LNCaP clone FGC (cell line): Measurements from ENCODE around the gene SAMD11.

Source experiments
- DNase-seq: peaks from one replicate; pipeline ENCODE4 v3.0.0-alpha.2; 2011; ENCODE audit warnings: low read depth
- H3K4me3 ChIP-seq: 2 replicates; pipeline ENCODE4 v1.5.1; 2011; ENCODE audit warnings: mild to moderate bottlenecking, low read depth, low read length, control low read depth
- TF ChIP-seq, protein P1 (sequence below): IDR thresholded peaks from 2 replicates; pipeline ENCODE4 v1.5.1; 2012; ENCODE audit warnings: mild to moderate bottlenecking; ENCODE audit not compliant: control insufficient read depth, insufficient read depth; ENCODE audit errors: extremely low read depth

SAMD11 gene

DNA sequence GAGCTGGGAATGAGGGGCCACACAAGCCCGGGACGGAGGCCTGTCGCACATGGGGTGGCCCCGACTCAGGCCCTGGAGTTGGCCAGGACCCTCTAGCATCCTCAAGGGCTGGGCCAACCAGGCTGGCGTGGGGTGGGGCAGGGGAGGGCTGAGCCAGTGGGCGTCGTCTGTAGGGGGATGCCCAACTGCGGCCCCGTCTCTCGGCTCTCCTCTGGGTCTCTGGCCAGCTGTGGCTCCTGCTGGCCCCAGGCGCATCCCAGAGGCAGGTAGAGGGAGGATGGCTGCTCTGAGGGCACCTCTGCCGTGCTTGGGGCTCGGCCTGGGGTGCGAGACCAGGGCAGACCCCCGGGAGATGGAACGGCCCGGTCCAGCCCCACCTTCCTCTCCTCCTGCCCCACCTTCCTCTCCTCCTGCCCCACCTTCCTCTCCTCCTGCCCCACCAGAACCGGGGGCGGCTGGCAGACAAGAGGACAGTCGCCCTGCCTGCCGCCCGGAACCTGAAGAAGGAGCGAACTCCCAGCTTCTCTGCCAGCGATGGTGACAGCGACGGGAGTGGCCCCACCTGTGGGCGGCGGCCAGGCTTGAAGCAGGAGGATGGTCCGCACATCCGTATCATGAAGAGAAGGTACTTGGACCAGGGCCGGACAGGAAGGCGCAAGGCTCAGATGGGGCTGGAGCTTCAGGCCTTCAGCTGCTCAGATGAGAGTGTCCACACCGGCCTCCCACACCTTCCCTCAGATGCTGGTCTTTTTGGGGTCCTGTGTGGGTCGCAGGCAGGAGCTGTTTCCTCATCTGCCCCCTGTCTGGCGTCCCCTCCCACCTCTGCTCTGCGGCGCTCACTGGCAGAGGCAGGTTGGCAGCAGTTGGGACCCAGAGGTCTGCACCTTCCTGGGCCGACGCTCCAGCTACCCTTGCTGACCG is 6.2 kb downstream of the SAMD11 start:
- no peak for DNase-seq
- TF ChIP-seq, protein P1, sequence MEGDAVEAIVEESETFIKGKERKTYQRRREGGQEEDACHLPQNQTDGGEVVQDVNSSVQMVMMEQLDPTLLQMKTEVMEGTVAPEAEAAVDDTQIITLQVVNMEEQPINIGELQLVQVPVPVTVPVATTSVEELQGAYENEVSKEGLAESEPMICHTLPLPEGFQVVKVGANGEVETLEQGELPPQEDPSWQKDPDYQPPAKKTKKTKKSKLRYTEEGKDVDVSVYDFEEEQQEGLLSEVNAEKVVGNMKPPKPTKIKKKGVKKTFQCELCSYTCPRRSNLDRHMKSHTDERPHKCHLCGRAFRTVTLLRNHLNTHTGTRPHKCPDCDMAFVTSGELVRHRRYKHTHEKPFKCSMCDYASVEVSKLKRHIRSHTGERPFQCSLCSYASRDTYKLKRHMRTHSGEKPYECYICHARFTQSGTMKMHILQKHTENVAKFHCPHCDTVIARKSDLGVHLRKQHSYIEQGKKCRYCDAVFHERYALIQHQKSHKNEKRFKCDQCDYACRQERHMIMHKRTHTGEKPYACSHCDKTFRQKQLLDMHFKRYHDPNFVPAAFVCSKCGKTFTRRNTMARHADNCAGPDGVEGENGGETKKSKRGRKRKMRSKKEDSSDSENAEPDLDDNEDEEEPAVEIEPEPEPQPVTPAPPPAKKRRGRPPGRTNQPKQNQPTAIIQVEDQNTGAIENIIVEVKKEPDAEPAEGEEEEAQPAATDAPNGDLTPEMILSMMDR, result no peak

DNA sequence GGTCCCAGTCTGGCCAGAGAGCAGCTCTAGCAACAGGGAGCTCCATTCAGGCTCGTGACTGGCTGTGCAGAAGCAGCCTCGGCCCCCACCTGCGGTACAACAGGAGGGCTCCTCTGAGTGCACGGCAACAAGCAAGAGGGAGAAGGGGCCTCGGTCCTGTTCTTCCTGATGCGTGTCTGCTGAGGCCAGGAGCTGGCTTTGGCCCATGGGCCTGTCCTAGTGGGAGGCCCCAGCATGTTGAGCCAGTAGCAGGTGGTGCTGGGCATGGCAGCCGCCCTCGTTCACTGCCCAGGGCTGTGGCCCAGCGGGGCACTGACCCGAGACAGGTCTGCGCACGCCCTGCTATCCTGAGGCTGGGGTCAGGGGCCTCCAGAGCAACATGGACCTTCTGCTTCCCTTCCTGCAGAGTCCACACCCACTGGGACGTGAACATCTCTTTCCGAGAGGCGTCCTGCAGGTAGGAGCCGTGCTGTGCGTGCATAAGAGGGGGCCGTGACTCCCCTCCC is 7.0 kb downstream of the SAMD11 start:
- no peak for DNase-seq
- no peak overlapping the region for H3K4me3 ChIP-seq
- TF ChIP-seq, protein P1, result no peak

More for the DNA sequence above, 6.2 kb downstream of the SAMD11 start:
- no peak overlapping the region for H3K4me3 ChIP-seq

DNA sequence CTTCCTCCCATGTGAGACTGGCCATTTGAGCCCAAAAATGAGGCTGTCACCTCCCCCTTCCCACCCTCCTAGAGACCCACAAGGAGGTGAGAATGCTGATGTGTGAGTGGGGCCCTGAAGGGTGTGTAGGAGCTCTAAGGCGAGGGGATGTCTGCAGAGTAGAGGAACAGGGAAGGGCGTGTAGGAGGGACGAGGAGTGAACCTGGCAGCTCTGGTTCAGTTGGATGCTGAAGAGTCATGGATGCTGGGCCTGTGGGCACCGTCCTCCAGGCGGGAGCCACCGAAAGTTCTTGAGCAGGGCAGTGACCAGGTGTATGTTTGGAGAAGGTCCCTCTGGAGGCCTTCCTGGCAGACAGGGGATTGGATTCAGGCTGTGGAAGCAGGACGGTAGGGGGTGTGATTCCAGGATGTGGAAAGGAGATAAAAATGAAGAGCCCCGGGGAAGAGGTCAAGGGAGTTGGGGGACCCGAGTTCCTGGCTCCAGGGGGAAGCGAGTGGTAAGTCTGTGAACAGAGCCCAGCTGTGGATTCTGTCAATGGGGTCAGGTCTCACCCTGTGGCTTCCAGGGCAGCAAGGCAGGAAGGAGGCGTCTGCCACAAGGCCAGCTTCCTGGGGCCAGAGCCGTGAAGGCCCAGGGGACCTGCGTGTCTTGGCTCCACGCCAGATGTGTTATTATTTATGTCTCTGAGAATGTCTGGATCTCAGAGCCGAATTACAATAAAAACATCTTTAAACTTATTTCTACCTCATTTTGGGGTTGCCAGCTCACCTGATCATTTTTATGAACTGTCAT is 7.9 kb downstream of the SAMD11 start:
- TF ChIP-seq, protein P1, result no peak
- H3K4me3 ChIP-seq, result no peak overlapping the region
- no peak for DNase-seq

DNA sequence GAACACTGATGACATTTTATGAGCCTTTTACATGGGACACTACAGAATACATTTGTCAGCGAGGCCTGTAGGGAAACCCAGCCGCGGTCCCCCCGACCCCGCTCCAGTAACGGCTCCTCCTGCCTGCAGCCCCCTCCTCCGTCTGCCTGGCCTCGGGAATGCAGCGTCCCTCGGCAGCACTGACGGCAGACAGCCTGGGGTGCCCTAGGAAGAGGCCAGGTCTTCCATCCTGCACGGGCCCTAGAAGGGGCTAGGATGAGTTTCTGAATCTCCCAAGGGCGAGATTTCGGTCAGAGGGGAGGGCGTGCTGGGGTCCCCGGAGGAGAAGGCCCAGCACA is 8.4 kb downstream of the SAMD11 start:
- TF ChIP-seq, protein P1, result no peak
- DNase-seq, result no peak
- no peak overlapping the region; the same call in 1 of the 2 replicates for H3K4me3 ChIP-seq

DNA sequence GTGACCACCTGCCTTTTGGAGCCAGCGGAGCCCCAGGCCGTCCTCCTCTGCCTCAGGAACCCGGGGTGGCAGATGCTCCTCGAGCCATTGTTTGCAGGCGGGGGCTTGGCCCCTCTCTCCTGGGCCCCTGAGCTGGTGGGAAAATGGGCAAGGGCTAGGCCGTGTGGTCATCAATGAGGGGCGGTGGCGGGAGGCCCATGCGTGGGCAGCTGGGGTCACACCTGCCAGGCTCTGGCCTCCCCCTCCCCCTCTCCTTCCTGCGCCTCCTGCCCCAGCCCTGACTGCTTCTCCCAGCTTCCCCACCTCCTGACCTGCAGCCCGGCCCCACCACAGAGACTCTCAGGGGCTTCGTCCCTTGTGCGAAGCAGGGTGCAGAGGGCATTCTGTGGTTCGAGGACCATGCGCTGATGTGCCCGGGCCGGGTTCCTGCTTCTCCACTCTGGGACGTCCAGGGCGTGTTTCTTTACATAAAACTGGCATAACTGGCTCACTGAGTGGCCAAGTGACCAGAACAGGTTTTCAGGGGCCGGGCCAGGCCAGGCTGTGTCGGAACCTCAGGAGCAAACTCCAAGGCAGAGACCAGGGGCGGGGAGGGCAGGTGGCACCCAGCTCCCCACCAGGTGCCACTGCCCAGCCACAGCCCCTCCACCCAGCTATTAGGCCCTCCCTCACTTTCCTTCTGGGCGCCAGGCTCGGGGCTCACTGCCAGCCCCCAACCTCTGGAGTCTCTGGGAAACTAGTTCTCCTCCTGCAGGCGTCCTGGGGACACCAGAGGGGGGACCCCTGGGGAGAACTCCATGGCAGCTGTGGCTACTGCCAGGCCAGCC is 9.3 kb downstream of the SAMD11 start:
- peak; percentile 82 for DNase-seq
- TF ChIP-seq, protein P1, result no peak
- H3K4me3 ChIP-seq, result peak overlapping the region; percentile 36

DNA sequence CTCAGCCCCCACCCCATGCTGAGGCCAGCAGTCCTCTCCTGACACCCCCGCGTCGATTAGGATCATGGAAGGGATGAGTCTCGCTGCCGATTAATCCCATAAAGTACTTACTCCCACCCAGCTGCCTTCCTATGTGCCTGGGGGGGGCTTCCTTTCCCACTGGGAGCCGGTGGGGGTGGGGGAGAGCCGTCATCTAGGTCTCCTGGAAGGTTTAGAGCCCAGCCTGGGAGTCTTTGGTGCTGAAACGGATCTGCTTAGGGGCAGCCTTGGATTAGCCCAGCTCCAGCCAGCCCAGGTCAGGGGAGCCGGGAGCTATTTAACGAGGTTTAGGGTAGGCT is 9.8 kb downstream of the SAMD11 start:
- TF ChIP-seq, protein P1, result no peak
- DNase-seq, result no peak
- H3K4me3 ChIP-seq, result peak overlapping the region; percentile 36
